Stimulated activated naive CD8-positive, alpha-beta T cell treated with anti-CD3 and anti-CD28 coated beads, Interleukin-15, amount 100 ng/mL, for 72 hours (primary cell): ENCODE results near the gene LRP10.
A peak's percentile ranks its signal among the peaks of the same experiment; 100 is the strongest.
"Not testable (repeated sequence)": the region's sequence is repeated elsewhere in the genome, so short reads cannot be mapped to it uniquely, and the experiment has no call there.

Experiments
- ATAC-seq: fragments of 150-1000 bp; cut with Tn5 transposase; 2 replicates; pipeline ENCODE4 v1.10.0; 2021; ENCODE audit warnings: mild to moderate bottlenecking, moderate library complexity
- DNase-seq, 2 donors: peaks; one replicate each; pipeline ENCODE4 v3.0.0; 2021 to 2022
- H3K27ac Mint-ChIP-seq, 2 donors: one replicate each; pipeline ENCODE4 v1.8.0; 2022; ENCODE audit warnings: mild to moderate bottlenecking in 2 of 2, mixed read lengths in 2 of 2, moderate library complexity in 2 of 2
- H3K27me3 Mint-ChIP-seq: one replicate; pipeline ENCODE4 v1.8.0; 2022; ENCODE audit warnings: mixed read lengths
- H3K4me1 Mint-ChIP-seq: one replicate; pipeline ENCODE4 v1.8.0; 2022; ENCODE audit warnings: mild to moderate bottlenecking, mixed read lengths
- H3K4me3 Mint-ChIP-seq, 2 donors: one replicate each; pipeline ENCODE4 v1.8.0; 2022; ENCODE audit warnings: mild to moderate bottlenecking in 2 of 2, mixed read lengths in 2 of 2, moderate library complexity in 1 of 2
- H3K9me3 Mint-ChIP-seq, 2 donors: one replicate each; pipeline ENCODE4 v1.8.0; 2022; ENCODE audit warnings: mixed read lengths in 2 of 2

LRP10 gene

DNA sequence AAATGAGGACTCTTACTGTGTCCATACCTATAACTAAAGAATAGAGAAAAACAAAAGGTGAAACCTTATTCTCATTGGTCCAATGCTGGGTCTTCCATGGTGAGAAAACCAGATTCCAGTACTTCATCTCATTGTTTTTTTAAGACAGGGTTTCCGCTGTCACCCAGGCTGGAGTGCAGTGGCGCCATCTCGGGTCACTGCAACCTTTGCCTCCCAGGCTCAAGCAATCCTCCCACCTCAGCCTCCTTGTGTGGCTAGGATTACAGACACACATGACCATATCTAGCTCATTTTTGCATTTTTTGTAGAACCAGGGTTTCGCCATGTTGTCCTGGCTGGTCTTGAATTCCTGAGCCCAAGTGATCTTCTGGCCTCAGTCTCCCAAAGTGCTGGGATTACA lies 34.1 kb downstream of the LRP10 start:
- peaks cover 9% of the 10 kb centered on the region for H3K4me1 Mint-ChIP-seq
- H3K27me3 Mint-ChIP-seq, result no peaks in the 10 kb centered on the region
- no peak for ATAC-seq
- DNase-seq, result no peak
- H3K9me3 Mint-ChIP-seq, result no peaks in the 10 kb centered on the region
- H3K27ac Mint-ChIP-seq, result no peak overlapping the region
- H3K4me3 Mint-ChIP-seq, result no peak overlapping the region

DNA sequence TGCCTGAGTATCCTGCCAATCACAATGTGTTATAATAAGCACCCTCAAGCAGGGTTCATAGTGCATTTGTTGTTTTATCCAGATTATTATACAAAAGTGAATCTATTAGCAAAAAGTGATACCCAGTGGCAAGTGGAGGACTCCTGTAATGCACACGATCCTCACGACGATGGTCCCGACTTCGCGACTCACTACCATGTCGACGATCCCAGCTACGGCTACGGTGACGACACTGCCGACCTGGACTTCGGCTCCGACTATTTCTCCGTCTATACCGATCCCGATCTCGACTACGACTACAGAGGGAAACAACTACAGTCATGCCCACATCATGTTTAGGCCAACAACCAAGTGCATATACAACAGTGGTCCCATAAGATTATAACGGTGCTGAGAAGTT lies 34.5 kb downstream of the LRP10 start:
- Mint-ChIP-seq H3K27ac (no peak overlapping the region), H3K4me3 (no peak overlapping the region), H3K9me3 (no peaks in the 10 kb centered on the region), H3K27me3 (no peaks in the 10 kb centered on the region), H3K4me1 (peaks cover 5% of the 10 kb centered on the region)
- ATAC-seq, result no peak
- no peak for DNase-seq

DNA sequence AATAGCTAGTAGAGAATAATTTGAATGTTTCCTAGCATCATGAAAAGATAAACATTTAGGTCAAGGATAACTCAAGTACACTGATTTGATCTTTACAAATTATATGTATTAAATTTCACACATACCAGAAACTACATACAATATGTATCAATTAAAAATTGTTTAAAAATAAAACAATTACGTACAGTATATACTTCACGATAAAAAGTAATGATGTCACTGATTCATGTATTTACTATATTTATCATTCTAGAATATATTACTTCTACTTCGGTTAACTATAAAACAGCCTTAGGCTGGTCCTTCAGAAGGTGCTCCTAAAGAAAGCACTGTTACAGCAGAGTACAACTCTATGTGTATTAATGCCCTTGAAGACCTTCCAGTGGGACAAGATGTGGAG lies 35.9 kb downstream of the LRP10 start:
- H3K27ac Mint-ChIP-seq, result no peak overlapping the region
- no peak overlapping the region for H3K4me3 Mint-ChIP-seq
- no peak for DNase-seq
- H3K27me3 Mint-ChIP-seq, result no peaks in the 10 kb centered on the region
- peaks cover 12% of the 10 kb centered on the region for H3K4me1 Mint-ChIP-seq
- no peaks in the 10 kb centered on the region for H3K9me3 Mint-ChIP-seq
- ATAC-seq, result no peak

DNA sequence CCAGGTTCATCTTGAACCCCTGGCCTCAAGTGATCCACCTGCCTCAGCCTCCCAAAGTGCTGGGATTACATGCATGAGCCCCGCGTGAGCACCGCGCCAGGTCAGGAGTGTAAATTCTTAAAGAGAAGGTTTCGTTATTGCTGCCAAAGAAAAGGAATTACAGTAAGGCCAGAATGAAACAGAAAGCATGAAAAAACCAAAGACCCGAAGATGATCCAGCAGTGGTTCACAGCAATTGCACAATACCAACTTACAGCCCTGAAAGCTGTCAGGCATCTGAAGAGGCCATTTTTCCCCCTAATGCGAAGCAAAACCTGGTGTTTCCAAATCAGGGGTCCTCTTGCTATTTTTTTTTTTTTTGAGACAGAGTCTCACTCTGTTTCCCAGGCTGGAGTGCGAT lies 37.1 kb downstream of the LRP10 start:
- no peak for DNase-seq
- no peak for ATAC-seq
- Mint-ChIP-seq H3K27me3 (no peaks in the 10 kb centered on the region), H3K4me3 (no peak overlapping the region), H3K9me3 (no peaks in the 10 kb centered on the region), H3K27ac (no peak overlapping the region), H3K4me1 (peaks cover 19% of the 10 kb centered on the region)

DNA sequence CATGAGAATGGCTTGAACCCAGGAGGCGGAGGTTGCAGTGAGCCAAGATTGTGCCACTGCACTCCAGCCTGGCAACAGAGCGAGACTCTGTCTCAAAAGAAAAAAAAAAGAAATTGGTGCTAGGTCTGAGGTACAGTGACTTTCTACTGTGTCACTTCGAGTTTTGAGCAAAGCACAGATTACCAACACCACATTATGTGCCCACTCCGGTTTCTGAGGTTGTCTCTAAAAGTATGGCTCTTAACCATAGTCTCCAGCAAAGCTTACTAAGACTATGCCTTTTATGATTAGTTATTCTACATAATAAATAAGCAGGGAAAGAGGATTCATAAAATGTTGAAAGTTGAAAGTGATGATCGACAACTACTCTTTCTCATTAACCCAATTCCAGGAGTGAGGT lies 39.4 kb downstream of the LRP10 start:
- no peak overlapping the region for H3K4me3 Mint-ChIP-seq
- ATAC-seq (no peak), DNase-seq (no peak)
- H3K27ac Mint-ChIP-seq, result no peak overlapping the region
- peaks cover 24% of the 10 kb centered on the region for H3K4me1 Mint-ChIP-seq
- H3K9me3 Mint-ChIP-seq, result no peaks in the 10 kb centered on the region
- H3K27me3 Mint-ChIP-seq, result no peaks in the 10 kb centered on the region

DNA sequence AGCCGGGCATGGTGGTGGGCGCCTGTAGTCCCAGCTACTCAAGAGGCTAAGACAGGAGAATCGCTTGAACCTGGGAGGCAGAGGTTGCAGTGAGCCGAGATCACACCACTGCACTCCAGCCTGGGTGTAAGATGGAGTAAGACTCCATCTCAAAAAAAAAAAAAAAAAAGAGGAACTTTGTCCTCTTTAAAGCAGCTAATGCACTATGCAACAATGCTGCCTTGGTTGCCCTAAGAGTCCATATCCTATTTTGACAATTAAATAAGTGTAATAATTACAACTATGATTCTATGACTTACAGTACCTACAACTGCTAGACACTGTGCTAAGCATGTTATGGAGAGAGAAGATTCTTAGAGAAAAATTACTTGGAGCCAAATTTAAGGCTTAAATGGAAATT lies 43.3 kb downstream of the LRP10 start:
- H3K4me1 Mint-ChIP-seq, result peaks cover 48% of the 10 kb centered on the region
- not testable (repeated sequence) for DNase-seq, ATAC-seq

DNA sequence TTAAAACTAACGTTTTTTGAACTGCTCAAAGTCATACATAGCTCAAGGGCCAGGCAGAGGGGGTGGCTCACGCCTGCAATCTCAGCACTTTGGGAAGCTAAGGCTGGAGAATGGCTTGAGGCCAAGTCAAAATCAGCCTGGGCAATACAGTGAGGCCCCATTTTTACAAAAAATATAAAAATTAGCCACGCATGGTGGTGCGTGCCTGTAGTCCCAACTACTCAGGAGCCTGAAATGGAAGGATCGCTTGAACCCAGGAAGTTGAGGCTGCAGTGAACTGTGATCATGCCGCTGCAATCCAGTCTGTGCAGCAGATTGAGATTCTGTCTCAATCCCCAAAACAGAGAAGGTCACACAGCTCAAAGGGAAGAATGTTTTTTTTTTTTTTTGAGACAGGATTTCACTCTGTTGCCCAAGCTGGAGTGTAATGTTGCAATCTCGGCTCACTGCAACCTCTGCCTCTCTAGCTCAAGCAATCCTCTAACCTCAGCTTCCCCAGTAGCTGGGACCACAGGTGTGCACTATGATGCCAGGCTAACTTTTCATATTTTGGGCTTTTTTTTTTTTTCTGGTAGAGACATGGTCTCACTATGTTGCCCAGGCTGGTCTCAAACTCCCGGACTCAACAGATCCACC lies 44.5 kb downstream of the LRP10 start:
- Mint-ChIP-seq H3K4me1 (peaks cover 52% of the 10 kb centered on the region), H3K27ac (peak overlapping the region in 1 of 2 donors; percentile 87), H3K27me3 (no peaks in the 10 kb centered on the region), H3K4me3 (no peak overlapping the region), H3K9me3 (no peaks in the 10 kb centered on the region)
- no peak for ATAC-seq
- no peak for DNase-seq

More for the DNA sequence above, 43.3 kb downstream of the LRP10 start:
- H3K27ac Mint-ChIP-seq, H3K9me3 Mint-ChIP-seq, H3K4me3 Mint-ChIP-seq, H3K27me3 Mint-ChIP-seq: not testable (repeated sequence)

DNA sequence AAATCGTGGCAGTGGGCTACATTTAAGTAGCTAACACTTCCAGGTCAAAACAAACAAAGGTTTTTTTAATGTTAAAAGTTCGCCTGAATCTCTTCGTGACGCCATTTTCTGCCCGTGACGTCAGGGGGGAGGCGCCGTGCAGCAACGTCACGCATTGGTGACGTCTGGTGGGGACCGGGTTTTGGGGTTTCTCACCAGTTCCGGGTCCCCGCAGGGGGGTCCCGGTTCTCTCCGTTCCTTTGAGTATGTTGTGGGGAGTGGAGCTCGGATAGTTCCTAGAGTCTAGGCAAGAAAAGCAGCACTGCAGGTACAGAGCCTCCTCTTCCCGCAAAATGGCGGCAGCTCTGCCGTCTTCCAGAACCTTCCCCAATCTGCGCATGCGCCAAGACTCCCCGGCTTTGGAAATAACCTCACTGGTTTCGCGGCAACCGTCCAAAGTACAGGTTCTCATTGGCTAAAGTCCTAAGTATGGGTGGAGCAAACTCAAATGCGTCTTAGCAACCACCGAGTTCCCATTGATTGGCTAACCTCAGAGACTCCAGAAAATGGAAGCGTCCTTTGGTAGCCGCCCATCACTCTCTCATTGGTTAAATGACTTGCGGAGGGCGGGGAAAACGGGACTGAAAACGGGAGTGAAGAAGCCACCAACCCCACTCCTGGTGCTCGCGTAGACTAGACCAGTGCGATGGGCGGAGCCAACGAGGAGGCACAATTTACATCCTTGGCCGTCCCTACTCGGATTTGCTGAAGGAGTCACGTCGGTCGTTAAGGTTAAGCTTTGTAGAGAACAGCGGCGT lies 47.5 kb downstream of the LRP10 start, which contains the start of gene RBM23:
RBM23 (minus strand) TSS at position 346 of the 797 bp plus-strand sequence.
- peak; percentile 95 for ATAC-seq
- H3K4me1 Mint-ChIP-seq, result peaks cover 38% of the 10 kb centered on the region
- no peaks in the 10 kb centered on the region for H3K27me3 Mint-ChIP-seq
- peak within 1 kb of the TSS; percentile 100 for H3K27ac Mint-ChIP-seq
- DNase-seq, result peak; percentile 99 to 100
- H3K4me3 Mint-ChIP-seq, result peak within 1 kb of the TSS; percentile 96 to 99
- no peaks in the 10 kb centered on the region for H3K9me3 Mint-ChIP-seq

DNA sequence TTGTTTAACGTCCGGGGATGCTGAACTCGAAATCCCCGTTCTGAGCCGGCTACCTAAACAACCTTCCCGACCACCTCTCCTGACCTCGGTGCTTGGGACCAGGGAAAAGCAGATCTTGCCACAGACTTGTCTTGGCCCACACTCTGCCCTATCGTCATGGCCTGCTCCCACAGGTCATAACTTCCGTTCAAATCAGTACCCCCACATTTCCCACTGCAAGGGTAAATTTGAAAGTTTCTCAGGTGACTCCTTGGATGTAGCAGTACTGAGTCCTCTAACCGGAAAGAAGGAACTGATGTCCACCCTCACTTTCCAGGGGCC lies 48.0 kb downstream of the LRP10 start:
- H3K27me3 Mint-ChIP-seq, result no peaks in the 10 kb centered on the region
- DNase-seq (no peak), ATAC-seq (peak; percentile 18)
- peak overlapping the region; percentile 96 to 99 for H3K4me3 Mint-ChIP-seq
- H3K9me3 Mint-ChIP-seq, result no peaks in the 10 kb centered on the region
- H3K27ac Mint-ChIP-seq, result peak overlapping the region; percentile 100
- H3K4me1 Mint-ChIP-seq, result peaks cover 38% of the 10 kb centered on the region

DNA sequence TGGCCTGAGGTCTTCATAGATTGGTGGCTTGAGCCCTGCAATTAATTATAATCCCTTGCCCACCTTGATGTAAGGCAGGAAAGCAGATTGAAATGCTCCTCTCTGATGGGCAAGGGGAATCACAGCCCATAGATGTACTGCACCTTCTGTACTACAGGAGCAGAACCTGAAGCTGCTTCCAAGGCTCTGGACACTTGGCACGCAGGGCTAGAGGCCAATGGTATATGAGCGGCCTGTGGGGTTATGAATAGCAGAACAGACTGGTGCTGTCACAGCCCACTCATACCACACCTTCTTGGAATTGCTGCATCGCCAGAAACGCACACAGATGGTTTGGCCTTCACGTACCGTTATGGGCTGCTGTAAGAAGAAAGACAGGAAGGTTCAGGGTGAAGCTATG lies 49.2 kb downstream of the LRP10 start:
- no peaks in the 10 kb centered on the region for H3K9me3 Mint-ChIP-seq
- ATAC-seq (no peak), DNase-seq (no peak)
- H3K4me3 Mint-ChIP-seq, result no peak overlapping the region
- peaks cover 36% of the 10 kb centered on the region for H3K4me1 Mint-ChIP-seq
- no peak overlapping the region for H3K27ac Mint-ChIP-seq
- no peaks in the 10 kb centered on the region for H3K27me3 Mint-ChIP-seq

DNA sequence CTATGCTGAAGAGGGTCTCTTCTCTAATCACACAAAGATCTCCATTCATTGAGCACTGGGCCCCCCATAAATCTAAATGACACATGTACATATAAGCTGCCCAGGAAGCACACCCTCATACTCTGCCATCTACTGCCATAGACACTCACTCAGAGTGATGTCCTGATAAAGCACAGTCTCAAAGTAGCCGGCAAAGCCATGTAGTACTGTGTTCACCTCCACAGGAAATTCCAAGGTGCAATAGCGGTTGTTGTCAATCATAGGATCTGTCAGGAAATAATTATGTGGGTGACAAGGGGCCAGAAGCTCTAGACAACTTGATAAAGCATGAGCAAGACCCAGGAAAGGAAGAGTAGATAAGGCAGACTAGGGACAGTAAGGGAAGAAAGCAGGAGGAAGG lies 50.8 kb downstream of the LRP10 start:
- no peaks in the 10 kb centered on the region for H3K27me3 Mint-ChIP-seq
- H3K4me3 Mint-ChIP-seq, result no peak overlapping the region
- H3K4me1 Mint-ChIP-seq, result peaks cover 38% of the 10 kb centered on the region
- no peak overlapping the region for H3K27ac Mint-ChIP-seq
- no peak for DNase-seq
- ATAC-seq, result no peak
- no peaks in the 10 kb centered on the region for H3K9me3 Mint-ChIP-seq

DNA sequence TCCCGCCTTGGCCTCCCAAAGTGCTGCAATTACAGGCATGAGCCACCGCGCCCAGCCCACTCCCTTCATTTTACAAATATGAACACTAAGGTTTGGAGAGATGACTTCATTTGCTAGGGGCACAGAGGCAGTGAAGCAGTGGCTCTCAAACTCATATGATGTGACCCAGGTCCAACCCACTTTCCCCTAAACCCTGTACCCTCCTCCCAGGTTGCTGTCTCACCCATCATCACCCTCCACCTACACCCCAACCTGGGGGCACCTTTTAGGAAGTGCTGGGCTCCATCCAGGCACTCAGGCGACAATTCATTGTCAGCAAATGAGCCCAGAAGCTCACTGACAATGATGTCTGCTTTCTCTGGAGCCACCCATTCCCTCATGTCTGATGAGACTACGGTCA lies 52.2 kb downstream of the LRP10 start:
- Mint-ChIP-seq H3K27me3 (no peaks in the 10 kb centered on the region), H3K9me3 (no peaks in the 10 kb centered on the region), H3K4me3 (no peak overlapping the region), H3K4me1 (peaks cover 44% of the 10 kb centered on the region), H3K27ac (no peak overlapping the region)
- DNase-seq (no peak), ATAC-seq (no peak)

DNA sequence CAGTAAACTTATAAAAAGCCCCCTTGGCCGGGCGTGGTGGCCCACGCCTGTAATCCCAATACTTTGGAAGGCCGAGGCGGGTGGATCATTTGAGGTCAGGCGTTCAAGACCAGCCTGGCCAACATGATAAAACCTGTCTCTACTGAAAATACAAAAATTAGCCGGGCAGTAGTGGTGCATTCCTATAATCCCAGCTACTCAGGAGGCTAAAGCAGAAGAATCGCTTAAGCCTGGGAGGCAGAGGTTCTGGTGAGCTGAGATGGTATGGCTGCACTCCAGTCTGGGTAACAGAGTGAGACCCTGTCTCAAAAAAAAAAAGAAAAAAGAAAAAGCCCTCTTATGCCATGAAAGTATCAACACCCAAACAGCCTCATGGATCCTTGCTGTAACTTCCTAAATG lies 54.0 kb downstream of the LRP10 start:
- no peak for DNase-seq
- Mint-ChIP-seq H3K27ac (no peak overlapping the region), H3K4me1 (peaks cover 37% of the 10 kb centered on the region), H3K27me3 (no peaks in the 10 kb centered on the region), H3K9me3 (no peaks in the 10 kb centered on the region), H3K4me3 (no peak overlapping the region)
- no peak for ATAC-seq

DNA sequence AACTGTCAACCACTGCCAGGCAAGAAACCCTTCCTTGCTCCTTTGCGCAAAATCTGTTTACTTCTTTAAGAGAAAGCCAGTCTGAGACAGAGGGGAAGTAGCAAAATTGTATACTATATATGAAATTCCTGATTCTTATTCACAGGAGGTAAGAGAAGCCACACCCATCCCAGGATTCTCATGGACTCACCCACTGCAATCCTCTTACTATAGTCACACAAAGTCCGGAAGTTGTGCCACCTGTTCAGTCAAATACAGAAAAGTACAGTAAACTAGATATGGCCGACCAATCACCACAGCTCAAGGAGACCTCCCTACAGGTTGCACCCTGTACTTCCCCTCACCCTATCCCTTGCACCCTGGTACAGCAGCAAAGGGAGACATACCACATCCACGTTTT lies 54.8 kb downstream of the LRP10 start:
- Mint-ChIP-seq H3K27ac (no peak overlapping the region), H3K27me3 (no peaks in the 10 kb centered on the region), H3K9me3 (no peaks in the 10 kb centered on the region), H3K4me3 (no peak overlapping the region), H3K4me1 (peaks cover 32% of the 10 kb centered on the region)
- ATAC-seq, result no peak
- no peak for DNase-seq

DNA sequence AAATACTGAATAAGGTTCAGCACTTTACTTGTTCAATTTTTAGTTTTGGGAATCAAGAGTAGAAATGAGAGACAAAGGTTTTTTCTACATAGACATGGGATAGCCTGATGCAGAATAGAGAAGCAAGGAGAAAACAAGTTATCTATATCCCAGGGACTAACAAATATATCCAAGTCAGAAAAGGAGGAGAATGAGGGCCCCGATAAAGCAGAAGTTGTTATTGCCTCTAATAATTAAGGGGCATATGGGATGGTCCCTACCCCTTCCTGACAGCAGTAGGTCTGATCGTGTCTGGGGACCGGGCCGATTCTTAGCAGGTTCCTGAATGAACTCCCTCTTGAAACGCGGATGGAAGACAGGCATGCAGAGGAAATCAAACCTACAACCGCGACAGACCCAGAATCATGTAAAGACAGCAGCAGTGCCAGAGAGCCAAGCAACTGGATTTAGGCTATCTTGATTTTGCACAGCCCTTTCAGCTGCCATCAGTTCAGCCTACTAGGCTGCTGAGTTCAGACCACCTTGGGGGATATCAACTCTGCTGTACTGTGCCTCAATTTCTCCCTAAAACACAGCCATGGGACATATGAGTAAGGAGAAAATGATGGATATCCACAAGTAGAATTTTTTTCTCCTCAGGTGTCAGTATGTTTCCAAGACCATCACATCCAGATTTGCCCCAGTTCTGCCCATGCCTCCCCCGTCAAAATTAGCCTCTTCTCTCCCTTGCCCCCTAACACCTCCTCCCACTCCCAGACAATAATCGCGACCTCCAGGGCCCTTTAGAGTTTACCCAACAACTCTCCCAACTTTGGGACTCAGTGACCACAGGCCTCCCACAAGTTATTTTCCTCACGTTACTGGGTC lies 56.9 kb downstream of the LRP10 start:
- H3K4me1 Mint-ChIP-seq, result peaks cover 46% of the 10 kb centered on the region
- peak overlapping the region in 1 of 2 donors; percentile 73 for H3K27ac Mint-ChIP-seq
- H3K9me3 Mint-ChIP-seq, result no peaks in the 10 kb centered on the region
- H3K4me3 Mint-ChIP-seq, result no peak overlapping the region
- ATAC-seq, result no peak
- DNase-seq, result no peak
- H3K27me3 Mint-ChIP-seq, result no peaks in the 10 kb centered on the region
